Limb (tissue), 2 donors: ENCODE data around the gene EIF3M.
"Not testable (repeated sequence)": the region's sequence is repeated elsewhere in the genome, so short reads cannot be mapped to it uniquely, and the experiment has no call there.

ENCODE experiments used
- DNase-seq, 2 donors: peaks; one replicate each; pipeline ENCODE4 v3.0.0-alpha.2; 2016; ENCODE audit errors: extremely low spot score in 2 of 2

Gene EIF3M

DNA sequence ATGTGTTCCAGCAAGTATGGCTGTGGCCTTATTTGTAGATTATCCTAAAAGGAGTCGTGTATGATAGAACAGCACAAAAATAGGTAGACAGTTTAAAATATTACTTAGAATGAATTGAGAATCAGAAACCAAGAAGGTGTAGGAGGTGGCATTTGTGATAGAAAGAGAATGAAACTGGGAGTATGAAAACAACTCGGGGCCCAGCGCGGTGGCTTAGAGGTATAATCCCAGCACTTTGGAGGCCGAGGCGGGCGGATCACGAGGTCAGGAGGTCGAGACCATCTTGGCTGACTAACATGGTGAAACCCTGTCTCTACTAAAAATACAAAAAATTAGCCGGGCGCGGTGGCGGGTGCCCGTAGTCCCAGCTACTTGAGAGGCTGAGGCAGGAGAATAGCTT lies 12.5 kb downstream of the EIF3M start:
- DNase-seq: not testable (repeated sequence)

- no peak for DNase-seq
These were observed 14.3 kb downstream of the EIF3M start for GRCh38 chr11:32597921-32598320.

DNA sequence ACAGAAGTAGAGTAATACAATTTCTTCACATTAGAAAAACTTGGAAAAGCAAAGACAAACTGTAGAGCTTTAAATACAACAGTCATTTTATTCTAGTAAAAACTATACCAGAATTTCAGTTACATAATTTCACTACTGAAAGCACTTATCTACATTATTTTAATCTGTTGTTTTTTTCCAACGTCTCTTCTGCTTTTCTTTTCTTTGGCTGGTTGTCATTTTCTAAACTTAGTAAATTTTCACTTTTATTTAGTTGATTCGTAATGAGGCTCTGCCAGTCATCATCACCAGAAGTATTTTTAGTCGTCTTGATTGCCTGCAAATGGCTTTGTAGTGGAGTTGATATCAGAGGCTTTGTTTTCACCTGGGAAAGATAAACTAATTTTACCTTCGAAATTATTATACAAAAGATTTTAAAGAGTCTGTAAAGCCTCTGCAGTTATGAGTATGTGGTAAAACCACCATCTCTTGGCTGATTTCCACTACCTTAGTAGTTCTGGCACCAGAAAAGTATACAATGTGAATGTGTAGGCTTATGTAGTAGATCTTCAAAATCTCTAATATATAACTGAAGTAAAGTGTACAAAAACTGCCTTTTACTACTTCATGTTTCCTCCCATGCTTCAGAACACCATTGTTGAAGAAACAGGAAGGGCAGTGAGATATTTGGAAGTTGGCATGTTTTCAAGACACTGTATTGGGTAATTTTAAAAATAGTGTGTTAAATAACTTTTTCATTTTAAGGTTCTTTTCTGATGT lies 19.2 kb downstream of the EIF3M start:
- no peak for DNase-seq

- no peak for DNase-seq
These were observed 22.6 kb downstream of the EIF3M start for GRCh38 chr11:32606220-32606619.

- DNase-seq: not testable (repeated sequence)
These were observed 25.2 kb downstream of the EIF3M start for GRCh38 chr11:32608826-32609225.

- DNase-seq: no peak
These were observed 27.2 kb downstream of the EIF3M start for GRCh38 chr11:32610797-32611352.

GRCh38 chr11:32613500-32614151 lies 30.0 kb downstream of the EIF3M start:
- DNase-seq: no peak

- no peak for DNase-seq
These were observed 31.8 kb downstream of the EIF3M start for GRCh38 chr11:32615422-32615821.

- no peak for DNase-seq
These were observed 33.3 kb downstream of the EIF3M start for GRCh38 chr11:32616903-32617302.

GRCh38 chr11:32630844-32631243 lies 47.2 kb downstream of the EIF3M start:
- DNase-seq: no peak

- DNase-seq: no peak
These were observed 52.2 kb downstream of the EIF3M start for GRCh38 chr11:32635819-32636218.

DNA sequence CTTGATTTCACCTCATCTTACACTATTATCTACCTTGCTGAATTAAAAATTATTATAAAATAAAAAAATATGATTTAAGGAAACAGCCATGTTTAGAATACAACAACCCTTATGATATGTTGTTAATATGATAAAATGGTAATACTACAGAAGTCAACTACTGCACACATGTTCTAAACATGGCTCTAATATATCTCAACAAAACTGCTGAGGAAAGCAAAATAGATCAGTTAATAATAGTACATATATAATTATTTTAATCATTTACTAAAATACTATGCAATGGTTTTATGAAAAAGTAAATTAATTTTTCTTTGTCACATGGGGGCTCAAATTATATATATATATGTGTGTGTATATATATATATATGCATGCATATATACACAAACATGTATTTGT lies 57.7 kb downstream of the EIF3M start:
- no peak for DNase-seq

GRCh38 chr11:32643526-32643925 lies 59.9 kb downstream of the EIF3M start:
- no peak for DNase-seq
